ENCODE data around the gene RPRD2. TPM values are rescaled to one million over a fixed set of nuclear protein-coding genes. Genes with fewer than 3 reads are reported as not detected.

RPRD2 gene
- total and polyA plus RNA-seq, 4 donors, result 5.4 to 9.7 (median 8.0) TPM

GRCh38 chr1:150505431-150505830 is 141.5 kb downstream of the RPRD2 start:
- TF ChIP-seq CTCF (IDR thresholded peaks at IDR 0.05; ENCODE audit: low read depth, low read length, missing input control) (no peak), JUND (IDR thresholded peaks at IDR 0.05) (no peak), RXRA (IDR thresholded peaks at IDR 0.05) (no peak), FOXA1 (IDR thresholded peaks at IDR 0.05) (no peak), FOXA2 (IDR thresholded peaks at IDR 0.05) (no peak), TAF1 (conservative IDR thresholded peaks at IDR 0.05) (no peak), NR2F2 (IDR thresholded peaks at IDR 0.05) (no peak), HNF4G (IDR thresholded peaks at IDR 0.05) (no peak), ATF3 (IDR thresholded peaks at IDR 0.05) (no peak), GABPA (IDR thresholded peaks at IDR 0.05 in 1 of 2, conservative IDR thresholded peaks at IDR 0.05 in 1 of 2) (no peak), ZBTB33 (IDR thresholded peaks at IDR 0.05) (no peak)
- DNase-seq (ENCODE audit: low spot score), result no peak
- Histone ChIP-seq H3K4me1 (ENCODE audit: control insufficient read depth in 4 of 4, insufficient read depth in 4 of 4, low read length in 3 of 4) (peaks cover 0 to 3% (median 0%) of the 10 kb centered on the region in 4 donors), H3K4me3 (ENCODE audit: low read depth in 1 of 3, low read length in 3 of 3) (no peak overlapping the region), H3K27ac (ENCODE audit: low read depth in 1 of 2, low read length in 2 of 2) (no peak overlapping the region), H3K9me3 (ENCODE audit: control insufficient read depth in 4 of 4, low read length in 3 of 4) (no peaks in the 10 kb centered on the region), H3K27me3 (ENCODE audit: control insufficient read depth in 4 of 4, insufficient read depth in 4 of 4, low read length in 3 of 4) (no peaks in the 10 kb centered on the region), H3K9ac (ENCODE audit: low read depth in 1 of 2, low read length in 2 of 2) (no peak overlapping the region), H3K36me3 (ENCODE audit: control insufficient read depth in 4 of 4, insufficient read depth in 3 of 4, low read depth in 1 of 4, low read length in 3 of 4) (peaks cover 7 to 40% (median 31%) of the 10 kb centered on the region in 4 donors)
- 76% methylated on average over 6 of the region's 6 CpGs for WGBS

- Histone ChIP-seq H3K27me3 (ENCODE audit: control insufficient read depth in 4 of 4, insufficient read depth in 4 of 4, low read length in 3 of 4) (no peaks in the 10 kb centered on the region), H3K9me3 (ENCODE audit: control insufficient read depth in 4 of 4, low read length in 3 of 4) (no peaks in the 10 kb centered on the region), H3K36me3 (ENCODE audit: control insufficient read depth in 4 of 4, insufficient read depth in 3 of 4, low read depth in 1 of 4, low read length in 3 of 4) (peaks cover 3 to 33% (median 27%) of the 10 kb centered on the region in 4 donors), H3K4me1 (ENCODE audit: control insufficient read depth in 4 of 4, insufficient read depth in 4 of 4, low read length in 3 of 4) (peaks cover 0 to 3% (median 0%) of the 10 kb centered on the region in 4 donors), H3K9ac (ENCODE audit: low read depth in 1 of 2, low read length in 2 of 2) (no peak within 1 kb of the TSS), H3K4me3 (ENCODE audit: low read depth in 1 of 3, low read length in 3 of 3) (no peak within 1 kb of the TSS), H3K27ac (ENCODE audit: low read depth in 1 of 2, low read length in 2 of 2) (peak within 1 kb of the TSS; percentile 47 to 66)
- 75% methylated on average over 7 of the region's 7 CpGs for WGBS
- no peak for DNase-seq (ENCODE audit: low spot score)
- TF ChIP-seq RXRA (IDR thresholded peaks at IDR 0.05) (no peak), JUND (IDR thresholded peaks at IDR 0.05) (peak; percentile 55 to 57)
Observed at GRCh38 chr1:150507912-150508864, 144.2 kb downstream of the RPRD2 start, which contains the start of gene ECM1. ECM1 (plus strand) TSS chr1:150508109; CDS start chr1:150508210, 101 bp downstream.

GRCh38 chr1:150508982-150509381 is 145.0 kb downstream of the RPRD2 start:
- Histone ChIP-seq H3K9ac (ENCODE audit: low read depth in 1 of 2, low read length in 2 of 2) (no peak overlapping the region), H3K4me1 (ENCODE audit: control insufficient read depth in 4 of 4, insufficient read depth in 4 of 4, low read length in 3 of 4) (peaks cover 0 to 3% (median 0%) of the 10 kb centered on the region in 4 donors), H3K27me3 (ENCODE audit: control insufficient read depth in 4 of 4, insufficient read depth in 4 of 4, low read length in 3 of 4) (no peaks in the 10 kb centered on the region), H3K4me3 (ENCODE audit: low read depth in 1 of 3, low read length in 3 of 3) (no peak overlapping the region), H3K27ac (ENCODE audit: low read depth in 1 of 2, low read length in 2 of 2) (peak overlapping the region in 1 of 2 donors; percentile 22), H3K9me3 (ENCODE audit: control insufficient read depth in 4 of 4, low read length in 3 of 4) (no peaks in the 10 kb centered on the region), H3K36me3 (ENCODE audit: control insufficient read depth in 4 of 4, insufficient read depth in 3 of 4, low read depth in 1 of 4, low read length in 3 of 4) (peaks cover 3 to 32% (median 26%) of the 10 kb centered on the region in 4 donors)
- DNase-seq (ENCODE audit: low spot score), result no peak
- WGBS, result 78% methylated on average over 4 of the region's 4 CpGs
- TF ChIP-seq MAX (IDR thresholded peaks at IDR 0.05) (no peak), HNF4G (IDR thresholded peaks at IDR 0.05) (no peak), RAD21 (IDR thresholded peaks at IDR 0.05) (no peak), FOXA1 (IDR thresholded peaks at IDR 0.05) (no peak), YY1 (IDR thresholded peaks at IDR 0.05) (no peak), EGR1 (IDR thresholded peaks at IDR 0.05; ENCODE audit: low read depth in 2 of 2) (no peak), HNF4A (conservative IDR thresholded peaks at IDR 0.05) (no peak), GABPA (IDR thresholded peaks at IDR 0.05 in 1 of 2, conservative IDR thresholded peaks at IDR 0.05 in 1 of 2) (no peak), NR2F2 (IDR thresholded peaks at IDR 0.05) (no peak), RXRA (IDR thresholded peaks at IDR 0.05) (no peak), ATF3 (IDR thresholded peaks at IDR 0.05) (no peak), TAF1 (conservative IDR thresholded peaks at IDR 0.05) (no peak), ZBTB33 (IDR thresholded peaks at IDR 0.05) (no peak), FOXA2 (IDR thresholded peaks at IDR 0.05) (no peak)

Measured in liver (tissue), 9 donors.